GM19395 (cell line): ENCODE data around the gene C1QTNF9.
"Not testable (repeated sequence)": the region's sequence is repeated elsewhere in the genome, so short reads cannot be mapped to it uniquely, and the experiment has no call there.

Experiments
- ATAC-seq: cut with Tn5 transposase; IDR thresholded peaks from one replicate; pipeline ENCODE4 v1.9.1; 2021; ENCODE audit warnings: mild to moderate bottlenecking, moderate library complexity; ENCODE audit not compliant: unreplicated experiment

The C1QTNF9 gene

GRCh38 chr13:24359252-24359651 lies 49.9 kb downstream of the C1QTNF9 start:
- ATAC-seq = not testable (repeated sequence)

GRCh38 chr13:24360106-24360505 lies 50.7 kb downstream of the C1QTNF9 start:
- ATAC-seq = no peak

- ATAC-seq = no peak
Measured at GRCh38 chr13:24361113-24361512, 51.7 kb downstream of the C1QTNF9 start.

- ATAC-seq = no peak
Measured at GRCh38 chr13:24361852-24362366, 52.5 kb downstream of the C1QTNF9 start.

GRCh38 chr13:24362435-24362952 lies 53.1 kb downstream of the C1QTNF9 start:
- no peak for ATAC-seq

- no peak for ATAC-seq
Measured at GRCh38 chr13:24365191-24365590, 55.8 kb downstream of the C1QTNF9 start.

GRCh38 chr13:24366315-24366714 lies 56.9 kb downstream of the C1QTNF9 start:
- ATAC-seq = not testable (repeated sequence)

GRCh38 chr13:24371273-24371672 lies 61.9 kb downstream of the C1QTNF9 start:
- ATAC-seq = not testable (repeated sequence)
